Activated naive CD8-positive, alpha-beta T cell treated with anti-CD3 and anti-CD28 coated beads, Interleukin-2, amount 10 ng/mL, durations not matched to agents 7 days and 5 days (primary cell): ENCODE data around the gene TRMT2A. TPM values are rescaled to one million over a fixed set of nuclear protein-coding genes. Genes with fewer than 3 reads are reported as not detected.

ENCODE experiments used
- ATAC-seq: fragments of 150-1000 bp; cut with Tn5 transposase; one replicate; pipeline ENCODE4 v1.10.0; 2021; ENCODE audit warnings: low read depth, moderate library complexity
- POLR2A ChIA-PET: fragments of 350-600 bp; sonication (Branson Sonifier 250); formaldehyde crosslinking; loops from one replicate; lab custom pipeline; 2021; ENCODE audit warnings: antibody characterized with exemption; lab: Charles Lee
- DNase-seq: peaks from one replicate; pipeline ENCODE4 v3.0.0; 2021
- H3K27ac Mint-ChIP-seq: one replicate; pipeline ENCODE4 v1.8.0; 2022; ENCODE audit warnings: mild to moderate bottlenecking, mixed read lengths
- H3K27me3 Mint-ChIP-seq: one replicate; pipeline ENCODE4 v1.8.0; 2022; ENCODE audit warnings: mild to moderate bottlenecking, moderate library complexity, mixed read lengths
- H3K36me3 Mint-ChIP-seq: one replicate; pipeline ENCODE4 v1.8.0; 2021; ENCODE audit warnings: mild to moderate bottlenecking, mixed read lengths
- H3K4me1 Mint-ChIP-seq: one replicate; pipeline ENCODE4 v1.8.0; 2021; ENCODE audit warnings: mixed read lengths
- H3K4me3 Mint-ChIP-seq: one replicate; pipeline ENCODE4 v1.8.0; 2022; ENCODE audit warnings: mild to moderate bottlenecking, moderate library complexity, mixed read lengths
- H3K9me3 Mint-ChIP-seq: one replicate; pipeline ENCODE4 v1.8.0; 2021; ENCODE audit warnings: mixed read lengths
- total RNA-seq, 2 experiments: library from RNA; stranded (reverse); gene quantifications; one replicate each; pipeline ENCODE4 v1.2.3, GENCODE V29; 2021

The TRMT2A gene
- total RNA-seq, 2 experiments from 2014 or later = 107 to 118 TPM

DNA sequence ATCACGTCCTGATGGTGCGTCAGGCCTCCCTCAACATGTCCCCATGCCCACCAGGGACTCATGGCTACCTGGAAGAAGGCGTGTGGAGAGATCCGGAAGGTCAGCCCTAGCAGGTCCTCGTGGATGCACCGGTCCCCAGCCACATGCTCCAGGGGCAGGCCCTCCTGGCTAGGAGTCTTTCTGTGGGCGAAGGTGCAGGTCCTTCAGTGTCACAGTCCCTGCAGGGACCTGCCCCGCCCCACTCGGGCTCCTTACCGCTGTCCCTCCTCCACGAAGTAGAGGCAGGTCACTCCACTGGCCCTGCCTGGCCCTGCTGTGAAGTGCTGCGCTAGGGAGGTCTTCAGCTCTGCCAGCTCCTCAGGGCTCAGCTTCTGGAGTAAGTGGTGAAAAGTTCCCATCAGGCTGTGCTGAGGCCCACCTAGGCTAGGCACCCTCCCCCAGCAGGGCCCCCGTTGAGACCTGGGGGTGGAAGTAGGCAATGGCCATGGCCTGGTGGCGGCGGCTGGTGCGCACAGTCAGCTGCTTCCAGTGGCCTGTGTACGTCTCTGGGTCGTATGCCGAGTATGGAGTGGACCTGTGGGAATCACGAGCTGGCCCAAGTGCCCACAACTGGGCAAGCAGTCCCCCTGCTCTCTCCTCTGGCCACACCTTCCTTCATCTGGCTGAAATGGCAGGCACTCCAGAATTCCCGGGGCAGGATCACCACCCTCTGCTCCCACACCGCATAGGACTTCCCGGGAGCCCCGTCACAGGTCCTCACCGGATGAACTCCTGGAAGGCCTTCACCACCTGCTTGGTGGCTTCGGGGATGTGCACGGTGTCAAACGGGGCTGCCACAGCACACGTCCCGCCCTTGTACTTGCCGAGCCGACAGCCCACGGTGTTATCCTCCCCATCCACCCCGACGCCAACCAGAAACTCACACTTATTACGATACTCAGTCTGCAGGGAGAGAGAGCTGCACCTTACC, 2.2 kb downstream of the TRMT2A start:
- H3K36me3 Mint-ChIP-seq = peaks cover 18% of the 10 kb centered on the region
- H3K4me1 Mint-ChIP-seq = peaks cover 35% of the 10 kb centered on the region
- DNase-seq (no peak), ATAC-seq (no peak)
- H3K27me3 Mint-ChIP-seq = no peaks in the 10 kb centered on the region
- H3K9me3 Mint-ChIP-seq = no peaks in the 10 kb centered on the region
- H3K27ac Mint-ChIP-seq = peak overlapping the region; percentile 75
- peak overlapping the region; percentile 67 for H3K4me3 Mint-ChIP-seq
- POLR2A ChIA-PET = interaction anchor here (2.7 kb wide), 1 partner anchor 24 kb away, joined by 9 read pairs; no protein-coding TSS in a partner anchor

DNA sequence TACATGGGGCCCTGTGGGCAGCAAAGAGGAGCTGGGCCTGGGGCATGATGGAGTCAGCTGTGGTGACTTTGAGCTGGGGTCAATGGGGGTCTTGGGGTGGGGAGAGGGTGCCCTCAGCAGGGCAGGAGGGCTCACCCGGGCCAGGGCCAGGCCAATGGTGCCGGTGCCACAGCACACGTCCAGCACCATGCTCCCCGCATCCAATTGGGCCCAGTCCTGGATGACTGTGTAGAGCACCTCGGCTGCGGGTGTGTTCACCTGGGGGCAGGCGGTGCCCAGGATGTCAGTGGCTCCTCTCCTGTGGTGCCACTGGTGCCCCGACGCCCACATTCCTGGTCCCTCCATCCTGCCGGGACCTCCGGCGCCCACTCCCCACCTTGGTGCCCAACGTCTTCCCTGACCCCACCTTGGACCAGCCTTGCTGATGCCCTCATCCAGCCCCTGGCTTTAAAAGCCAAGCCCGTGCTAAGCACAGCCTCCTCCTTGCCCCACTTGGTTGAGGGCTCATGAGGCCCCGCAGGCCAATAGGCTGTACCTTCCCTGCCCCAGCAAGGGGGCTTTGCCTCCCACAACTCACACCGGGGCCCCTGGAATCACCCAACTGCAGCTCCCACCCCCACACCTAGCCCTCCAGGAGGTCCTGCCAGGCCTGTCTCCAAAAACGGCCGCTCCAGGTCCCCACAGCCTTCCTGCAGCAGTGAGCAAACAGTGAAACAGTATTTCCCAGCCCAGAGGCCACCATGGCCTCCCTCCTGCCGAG, 3.3 kb downstream of the TRMT2A start:
- peaks cover 28% of the 10 kb centered on the region for H3K4me1 Mint-ChIP-seq
- DNase-seq (no peak), ATAC-seq (no peak)
- POLR2A ChIA-PET = no interaction called here
- H3K36me3 Mint-ChIP-seq = peaks cover 11% of the 10 kb centered on the region
- H3K27me3 Mint-ChIP-seq = no peaks in the 10 kb centered on the region
- H3K4me3 Mint-ChIP-seq = no peak overlapping the region
- no peaks in the 10 kb centered on the region for H3K9me3 Mint-ChIP-seq
- H3K27ac Mint-ChIP-seq = peak overlapping the region; percentile 62

DNA sequence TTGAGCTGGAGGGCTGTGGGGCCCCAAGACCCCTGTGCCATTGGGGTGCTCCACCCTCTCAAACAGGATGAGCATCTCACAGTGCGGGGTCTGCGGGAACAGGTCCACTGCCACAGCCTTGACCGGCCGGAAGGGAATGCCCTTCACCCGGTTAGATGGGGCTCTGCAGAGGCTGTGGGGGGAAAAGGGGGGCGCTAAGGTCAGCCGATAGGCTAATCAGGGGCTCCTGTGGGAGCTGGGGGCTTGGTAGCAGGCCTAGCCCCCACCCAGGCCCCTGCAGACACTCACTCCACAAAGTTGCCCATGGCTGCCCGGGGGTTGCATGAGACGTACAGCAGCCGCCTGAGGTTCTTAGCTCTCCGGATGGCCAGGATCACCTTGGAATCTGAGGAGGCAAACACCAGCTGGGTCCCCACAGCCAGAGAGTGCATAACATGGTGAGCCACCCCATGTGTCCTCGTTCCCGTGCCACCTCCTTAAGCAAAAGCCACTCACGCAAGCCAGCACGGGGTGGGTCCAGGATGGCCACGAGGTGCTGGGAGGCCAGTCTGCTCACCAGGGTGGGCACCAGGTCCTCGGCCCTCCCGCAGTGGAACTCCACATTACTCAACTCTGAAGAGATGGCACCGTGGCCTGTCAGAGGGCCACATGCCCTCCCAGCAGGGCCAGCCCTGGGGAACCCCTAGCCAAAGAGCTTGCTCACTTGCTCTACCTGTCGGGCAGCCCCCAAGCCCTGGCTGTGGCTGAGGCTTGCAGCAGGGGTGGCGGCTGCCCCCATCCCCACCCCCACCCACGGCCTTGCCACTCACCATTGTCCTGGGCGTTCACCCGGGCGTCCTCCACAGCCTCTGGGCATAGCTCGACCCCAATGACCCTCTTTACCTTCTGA, 4.2 kb downstream of the TRMT2A start:
- peaks cover 25% of the 10 kb centered on the region for H3K4me1 Mint-ChIP-seq
- ATAC-seq (no peak), DNase-seq (no peak)
- H3K27ac Mint-ChIP-seq = peak overlapping the region; percentile 93
- no peaks in the 10 kb centered on the region for H3K27me3 Mint-ChIP-seq
- H3K9me3 Mint-ChIP-seq = no peaks in the 10 kb centered on the region
- peaks cover 8% of the 10 kb centered on the region for H3K36me3 Mint-ChIP-seq
- POLR2A ChIA-PET = interaction anchor here (0.5 to 3.3 kb wide), 3 partner anchors 12 to 1960 kb away, joined by 3 to 20 read pairs (median 8); partner anchors contain the start of gene TANGO2
- no peak overlapping the region for H3K4me3 Mint-ChIP-seq

DNA sequence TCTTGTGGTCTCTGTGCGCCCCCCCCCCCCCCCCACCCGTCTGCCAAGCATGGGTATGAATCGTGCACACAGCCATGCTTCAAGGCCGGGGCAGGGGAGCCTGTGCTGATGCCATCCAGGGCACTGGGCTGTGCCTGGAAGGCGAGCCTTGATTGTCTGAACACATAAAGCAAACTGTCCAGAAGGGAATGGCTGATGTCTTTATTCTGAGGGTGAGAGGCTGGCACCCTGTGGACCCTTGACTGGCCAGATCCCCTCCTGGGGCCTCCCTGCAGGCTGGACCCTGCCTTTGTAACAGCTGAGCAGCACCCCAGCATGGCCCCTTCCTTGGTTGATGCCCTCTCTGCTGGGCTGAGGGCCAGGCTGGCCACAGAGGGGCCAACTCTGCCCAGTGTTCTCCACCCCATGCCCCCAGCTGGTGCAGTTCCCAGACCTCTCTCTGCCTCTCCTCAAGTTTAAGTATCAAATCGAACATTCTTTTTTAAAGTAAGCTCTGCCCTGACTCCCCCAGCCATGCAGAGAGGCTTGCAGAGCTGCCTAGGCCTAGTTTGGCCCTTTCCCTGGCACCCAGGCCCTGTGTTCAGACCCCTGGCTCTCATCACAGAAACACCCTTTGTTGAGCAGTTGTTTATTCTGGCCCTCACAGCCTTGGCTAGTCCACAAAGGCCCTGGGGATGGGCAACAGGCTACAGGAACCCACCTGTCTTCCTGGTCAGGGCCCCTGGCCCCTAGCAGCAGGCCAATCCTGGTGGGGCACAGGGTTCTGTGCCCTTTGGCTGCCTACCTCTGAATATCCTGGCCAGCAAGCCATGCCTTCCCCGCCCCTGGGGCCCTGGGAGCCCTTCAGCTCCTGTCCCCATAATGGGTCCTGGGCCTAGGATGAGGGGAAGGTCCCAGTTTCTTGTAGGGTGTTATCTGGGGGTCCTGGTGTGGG, 5.1 kb downstream of the TRMT2A start:
- Mint-ChIP-seq H3K27me3 (no peaks in the 10 kb centered on the region), H3K9me3 (no peaks in the 10 kb centered on the region), H3K4me1 (peaks cover 25% of the 10 kb centered on the region), H3K36me3 (peaks cover 8% of the 10 kb centered on the region), H3K4me3 (peak overlapping the region; percentile 71), H3K27ac (peak overlapping the region; percentile 93)
- ATAC-seq (no peak), DNase-seq (no peak)
- POLR2A ChIA-PET = interaction anchor here (0.7 to 3.3 kb wide), 4 partner anchors 11 to 91 kb away, joined by 3 to 20 read pairs (median 6); partner anchors contain the start of gene TANGO2

DNA sequence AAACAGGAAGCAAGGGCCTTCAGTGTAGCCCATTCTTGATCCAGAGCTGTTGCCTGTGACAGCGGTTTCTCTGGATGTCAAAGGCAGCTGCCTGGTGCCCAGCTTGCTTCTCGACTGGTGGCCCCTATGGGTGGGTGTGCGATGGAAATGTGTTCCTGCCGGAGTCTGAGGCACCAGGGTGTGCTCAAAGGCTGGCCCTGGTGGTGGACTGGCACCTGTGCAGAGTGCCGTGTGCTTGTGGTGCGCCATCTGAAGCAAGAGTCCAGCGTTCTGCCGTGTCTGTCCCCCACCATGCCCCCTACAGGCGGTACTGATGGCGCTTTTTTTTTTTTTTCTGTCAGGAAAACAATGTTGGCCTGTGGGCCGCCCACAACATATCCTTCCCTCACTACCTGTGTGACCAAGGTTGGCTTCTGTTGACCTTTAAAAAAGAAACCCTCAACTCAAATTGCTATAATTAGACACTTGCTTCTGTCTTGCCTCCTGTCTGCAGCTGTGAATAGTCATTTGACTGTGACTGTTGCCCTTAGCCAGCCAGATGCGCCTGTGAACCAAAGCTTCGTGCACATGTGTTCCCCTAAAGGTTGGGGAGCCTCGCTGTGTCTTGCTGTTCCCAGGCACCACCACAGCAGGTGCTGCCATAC, 5.9 kb downstream of the TRMT2A start:
- Mint-ChIP-seq H3K27ac (peak overlapping the region; percentile 93), H3K9me3 (no peaks in the 10 kb centered on the region), H3K27me3 (no peaks in the 10 kb centered on the region), H3K36me3 (peaks cover 5% of the 10 kb centered on the region), H3K4me1 (peaks cover 25% of the 10 kb centered on the region), H3K4me3 (peak overlapping the region; percentile 22)
- POLR2A ChIA-PET = interaction anchor here (1.4 to 3.3 kb wide), 3 partner anchors 10 to 90 kb away, joined by 3 to 20 read pairs (median 8); partner anchors contain the start of gene TANGO2
- peak; percentile 58 for DNase-seq
- ATAC-seq = peak; percentile 70

DNA sequence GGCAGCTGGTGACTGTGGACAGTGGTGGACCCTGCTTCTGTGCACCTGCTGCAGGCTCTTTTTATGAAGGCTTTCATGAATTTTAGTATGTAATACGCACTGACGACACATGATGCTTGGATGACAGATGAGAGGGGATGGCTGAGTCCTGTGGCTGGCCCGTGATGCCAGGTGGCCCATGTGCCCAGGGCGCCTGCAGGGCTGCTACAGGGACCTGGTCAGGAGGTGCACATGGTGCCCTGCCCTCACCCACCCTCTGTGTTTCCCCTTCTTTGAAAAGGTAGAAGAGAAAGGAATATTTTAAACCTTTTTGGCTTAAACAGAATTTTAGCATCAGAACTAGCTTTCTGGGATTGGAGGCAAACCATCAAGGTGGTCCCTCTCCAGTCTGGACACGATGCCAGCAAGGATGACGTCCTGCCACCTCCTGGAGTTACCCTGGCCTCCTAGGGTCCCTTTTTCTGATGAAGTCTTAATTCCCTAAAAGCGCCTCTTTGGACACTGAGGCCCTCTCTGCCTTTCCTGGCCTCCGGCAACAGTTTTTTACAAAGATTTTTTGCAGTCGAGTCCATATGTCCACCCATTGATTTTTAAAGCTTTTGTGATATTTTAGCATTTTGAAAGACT, 6.6 kb downstream of the TRMT2A start:
- H3K4me1 Mint-ChIP-seq = peaks cover 25% of the 10 kb centered on the region
- no peaks in the 10 kb centered on the region for H3K27me3 Mint-ChIP-seq
- POLR2A ChIA-PET = interaction anchor here (1.4 to 3.3 kb wide), 3 partner anchors 9 to 90 kb away, joined by 3 to 20 read pairs (median 8); partner anchors contain the start of gene TANGO2
- no peak for DNase-seq
- H3K4me3 Mint-ChIP-seq = no peak overlapping the region
- H3K36me3 Mint-ChIP-seq = peaks cover 6% of the 10 kb centered on the region
- no peaks in the 10 kb centered on the region for H3K9me3 Mint-ChIP-seq
- ATAC-seq = no peak
- H3K27ac Mint-ChIP-seq = peak overlapping the region; percentile 93

DNA sequence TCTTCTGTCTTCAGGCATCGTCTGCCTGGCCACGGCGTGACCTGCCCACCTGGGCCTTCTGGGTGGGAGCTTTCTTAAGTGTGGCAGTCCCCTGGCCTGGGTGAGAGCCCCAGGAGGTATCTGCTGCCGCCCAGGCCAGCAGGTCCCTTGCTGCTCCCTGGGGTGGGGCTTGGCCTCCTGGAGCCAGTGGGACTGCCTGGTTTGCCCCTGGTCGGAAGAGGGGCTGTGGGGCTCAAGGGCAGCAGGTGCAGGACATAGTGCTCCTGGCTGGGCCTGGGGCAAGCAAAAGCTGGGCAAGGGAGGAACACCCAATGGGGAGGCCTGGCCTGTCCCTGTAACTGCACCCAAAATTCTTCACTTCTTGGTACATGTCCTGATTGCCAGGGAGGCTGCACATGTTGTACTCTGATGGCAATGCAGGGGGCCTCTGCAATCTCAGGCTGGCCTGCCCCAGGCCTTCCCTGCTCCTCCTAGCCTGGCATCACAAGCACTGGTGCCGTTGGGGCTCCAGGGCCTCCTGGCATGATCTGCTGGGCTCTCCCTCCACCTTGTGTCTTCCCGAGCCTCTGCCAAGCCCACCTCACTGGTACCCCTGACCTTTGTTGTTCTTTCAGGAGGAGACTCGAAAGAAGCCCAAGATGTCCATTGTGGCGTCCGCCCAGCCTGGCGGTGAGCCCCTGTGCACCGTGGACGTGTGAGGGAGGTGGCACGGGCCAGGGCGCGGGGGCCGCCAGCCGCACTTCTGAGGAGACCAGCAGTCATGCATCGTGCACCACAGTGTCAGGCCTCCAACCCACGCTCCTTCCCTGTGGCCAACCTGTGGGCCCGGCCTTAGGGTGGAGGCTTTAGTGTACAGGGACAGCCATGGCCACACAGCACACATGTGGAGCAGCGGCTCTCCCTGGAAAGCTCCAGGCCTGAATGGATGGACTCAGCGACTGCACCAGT, 7.3 kb downstream of the TRMT2A start:
- POLR2A ChIA-PET = interaction anchor here (0.8 to 3.3 kb wide), 5 partner anchors 9 to 89 kb away, joined by 3 to 20 read pairs (median 4); no protein-coding TSS in a partner anchor
- Mint-ChIP-seq H3K9me3 (no peaks in the 10 kb centered on the region), H3K36me3 (peaks cover 4% of the 10 kb centered on the region), H3K27ac (peak overlapping the region; percentile 48), H3K27me3 (no peaks in the 10 kb centered on the region), H3K4me3 (no peak overlapping the region), H3K4me1 (peaks cover 22% of the 10 kb centered on the region)
- DNase-seq = no peak
- ATAC-seq = no peak

DNA sequence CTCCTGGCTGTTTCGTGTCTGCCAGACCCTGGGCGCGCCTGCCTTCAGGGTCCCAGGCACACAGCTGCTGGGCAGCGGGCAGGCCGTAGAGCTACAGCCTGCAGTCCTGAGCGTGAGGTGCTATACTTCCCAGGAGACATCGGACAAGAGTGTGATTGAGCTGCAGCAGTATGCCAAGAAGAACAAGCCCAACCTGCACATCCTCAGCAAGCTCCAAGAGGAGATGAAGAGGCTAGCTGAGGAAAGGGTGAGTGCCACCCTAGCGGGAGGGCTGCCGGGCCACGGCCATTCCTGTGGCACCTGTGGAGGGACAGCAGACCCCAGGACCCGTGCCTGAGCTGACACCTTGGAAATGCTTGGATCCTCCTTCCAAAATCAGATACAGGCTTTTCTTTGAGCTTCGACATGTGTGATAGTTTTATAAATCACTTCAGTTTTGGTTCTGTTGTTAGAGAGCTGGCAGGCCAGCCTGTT, 8.2 kb downstream of the TRMT2A start:
- peaks cover 17% of the 10 kb centered on the region for H3K4me1 Mint-ChIP-seq
- H3K27ac Mint-ChIP-seq = peak overlapping the region; percentile 20
- ATAC-seq (no peak), DNase-seq (no peak)
- no peaks in the 10 kb centered on the region for H3K9me3 Mint-ChIP-seq
- H3K4me3 Mint-ChIP-seq = no peak overlapping the region
- POLR2A ChIA-PET = interaction anchor here (0.8 to 2.3 kb wide), 5 partner anchors 8 to 88 kb away, joined by 3 to 6 read pairs (median 4); partner anchors contain the start of gene TRMT2A
- H3K36me3 Mint-ChIP-seq = peaks cover 4% of the 10 kb centered on the region
- no peaks in the 10 kb centered on the region for H3K27me3 Mint-ChIP-seq

DNA sequence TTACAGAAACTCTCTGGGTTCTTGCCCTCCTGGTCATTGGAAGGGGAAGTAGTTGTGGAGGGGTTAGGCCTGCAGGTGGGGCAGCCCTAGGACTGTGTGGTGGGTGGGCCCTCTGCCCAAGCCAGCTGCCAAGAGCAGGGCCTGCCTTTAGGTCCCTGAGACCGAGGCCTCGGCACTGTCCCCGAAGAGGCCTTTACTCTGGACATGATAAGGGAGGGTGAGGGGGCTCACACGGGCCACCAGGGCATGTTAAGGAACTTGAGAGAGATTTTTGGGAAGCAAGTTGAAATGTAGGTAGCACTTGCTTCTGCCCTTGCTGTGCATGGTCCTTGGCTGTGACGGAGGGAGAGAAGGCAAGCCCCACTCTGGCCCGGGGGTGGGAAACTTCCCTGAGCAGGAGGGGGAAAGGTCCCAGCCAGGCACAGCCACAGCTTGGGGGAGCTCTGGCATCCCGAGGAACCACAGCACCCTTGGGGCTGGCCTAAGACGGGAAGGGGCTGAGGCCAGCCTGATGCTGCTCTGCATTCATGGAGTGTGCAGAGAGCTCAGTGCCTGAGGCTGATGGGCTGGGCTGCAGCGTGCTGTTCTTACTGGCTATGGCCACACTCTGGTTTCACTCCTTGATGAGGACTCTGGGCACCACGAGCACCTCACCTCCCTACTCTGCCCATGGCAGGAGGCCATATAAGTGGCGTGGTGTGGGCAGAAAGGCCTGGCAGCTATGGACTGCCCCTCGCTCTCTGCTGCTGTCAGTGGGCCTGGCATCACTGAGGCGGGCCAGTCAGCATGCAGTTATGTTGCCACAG, 8.9 kb downstream of the TRMT2A start:
- POLR2A ChIA-PET = interaction anchor here (1.4 to 2.3 kb wide), 2 partner anchors 9 to 12 kb away, joined by 4 to 6 read pairs; partner anchors contain the start of gene TRMT2A

More for the DNA sequence above, 8.9 kb downstream of the TRMT2A start:
- ATAC-seq = no peak
- Mint-ChIP-seq H3K9me3 (no peaks in the 10 kb centered on the region), H3K4me1 (peaks cover 20% of the 10 kb centered on the region), H3K4me3 (no peak overlapping the region), H3K36me3 (peaks cover 6% of the 10 kb centered on the region), H3K27ac (peak overlapping the region; percentile 33), H3K27me3 (no peaks in the 10 kb centered on the region)
- DNase-seq = no peak
